ENCODE measurements around the gene SOCS1. TPM values are rescaled to one million over a fixed set of nuclear protein-coding genes. Genes with fewer than 3 reads are reported as not detected.

The SOCS1 gene, protein sequence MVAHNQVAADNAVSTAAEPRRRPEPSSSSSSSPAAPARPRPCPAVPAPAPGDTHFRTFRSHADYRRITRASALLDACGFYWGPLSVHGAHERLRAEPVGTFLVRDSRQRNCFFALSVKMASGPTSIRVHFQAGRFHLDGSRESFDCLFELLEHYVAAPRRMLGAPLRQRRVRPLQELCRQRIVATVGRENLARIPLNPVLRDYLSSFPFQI
- 11.1 TPM for total RNA-seq (ENCODE audit: unreplicated experiment)
- long read RNA-seq, transcript SOCS1-201 (2 exons, 1,225 nt): major isoform, 6 of 7 reads
- long read RNA-seq, partial matches to known transcripts: 0 of 7 reads
- long read RNA-seq, other reads (novel, unspliced or antisense): 0 of 7 reads

DNA sequence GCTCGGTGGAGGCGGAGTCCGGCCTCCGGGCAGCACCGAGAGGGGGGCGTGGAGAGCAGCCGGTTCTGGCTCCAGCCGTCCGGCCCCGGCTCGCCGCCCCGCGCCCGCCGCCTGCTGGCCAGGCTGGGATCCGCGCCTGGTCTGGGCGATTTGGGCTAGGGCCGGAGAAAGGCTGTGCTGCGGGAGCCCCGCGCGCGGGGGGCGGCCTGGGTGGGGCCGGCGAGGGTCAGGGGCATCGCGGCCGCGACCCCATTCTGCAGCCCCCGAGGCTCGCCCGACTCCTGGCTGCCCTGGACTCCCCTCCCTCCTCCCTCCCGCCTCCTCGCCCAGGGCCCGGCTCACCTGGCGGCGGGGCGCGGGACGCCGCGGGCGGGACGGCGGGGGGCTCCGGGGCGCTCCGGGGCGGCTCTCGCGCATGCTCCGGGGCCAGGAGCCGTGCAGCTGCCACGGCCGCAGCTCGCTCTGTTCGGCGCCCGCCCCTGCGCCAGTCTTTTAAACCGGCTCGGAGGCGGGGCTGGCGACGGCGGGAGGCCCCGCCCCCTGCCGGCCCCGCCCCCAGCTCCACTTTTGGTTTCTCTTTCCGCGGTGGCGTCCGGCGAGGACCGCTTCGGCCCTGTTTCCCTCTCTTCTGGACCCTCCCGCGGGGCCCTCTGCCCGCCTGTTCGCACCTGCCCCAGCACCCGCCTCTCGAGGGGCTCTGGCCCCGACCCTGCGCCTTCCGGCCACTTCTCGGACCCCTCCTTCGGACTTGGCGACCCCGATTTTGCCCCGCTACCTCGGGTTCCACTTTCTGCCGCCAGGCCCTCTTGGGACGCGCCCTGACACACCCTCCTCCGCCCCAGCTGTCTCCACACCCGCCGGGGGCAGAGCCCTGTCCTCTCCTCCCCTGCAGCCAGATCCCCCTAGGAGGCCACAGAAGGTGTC, at the start of gene SOCS1:
TSS of gene SOCS1 (minus strand) at position 468 of the 924 bp plus-strand sequence. CDS start 726 bp downstream, outside the sequence.
- H3K36me3 Mint-ChIP-seq (ENCODE audit: unreplicated experiment): no peaks in the 10 kb centered on the region
- peaks cover 12% of the 10 kb centered on the region for H3K27me3 Mint-ChIP-seq (ENCODE audit: unreplicated experiment)
- H3K9me3 Mint-ChIP-seq (ENCODE audit: unreplicated experiment): peaks cover 11% of the 10 kb centered on the region
- H3K4me3 Mint-ChIP-seq (ENCODE audit: unreplicated experiment): peak within 1 kb of the TSS; percentile 86
- peak; percentile 93 for DNase-seq
- peak within 1 kb of the TSS; percentile 88 for H3K27ac Mint-ChIP-seq (ENCODE audit: unreplicated experiment)
- H3K4me1 Mint-ChIP-seq (ENCODE audit: low read depth, unreplicated experiment): peaks cover 13% of the 10 kb centered on the region
- TF ChIP-seq, protein P1, sequence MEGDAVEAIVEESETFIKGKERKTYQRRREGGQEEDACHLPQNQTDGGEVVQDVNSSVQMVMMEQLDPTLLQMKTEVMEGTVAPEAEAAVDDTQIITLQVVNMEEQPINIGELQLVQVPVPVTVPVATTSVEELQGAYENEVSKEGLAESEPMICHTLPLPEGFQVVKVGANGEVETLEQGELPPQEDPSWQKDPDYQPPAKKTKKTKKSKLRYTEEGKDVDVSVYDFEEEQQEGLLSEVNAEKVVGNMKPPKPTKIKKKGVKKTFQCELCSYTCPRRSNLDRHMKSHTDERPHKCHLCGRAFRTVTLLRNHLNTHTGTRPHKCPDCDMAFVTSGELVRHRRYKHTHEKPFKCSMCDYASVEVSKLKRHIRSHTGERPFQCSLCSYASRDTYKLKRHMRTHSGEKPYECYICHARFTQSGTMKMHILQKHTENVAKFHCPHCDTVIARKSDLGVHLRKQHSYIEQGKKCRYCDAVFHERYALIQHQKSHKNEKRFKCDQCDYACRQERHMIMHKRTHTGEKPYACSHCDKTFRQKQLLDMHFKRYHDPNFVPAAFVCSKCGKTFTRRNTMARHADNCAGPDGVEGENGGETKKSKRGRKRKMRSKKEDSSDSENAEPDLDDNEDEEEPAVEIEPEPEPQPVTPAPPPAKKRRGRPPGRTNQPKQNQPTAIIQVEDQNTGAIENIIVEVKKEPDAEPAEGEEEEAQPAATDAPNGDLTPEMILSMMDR (IDR thresholded peaks at IDR 0.05; ENCODE audit: partially characterized antibody, unreplicated experiment): peak; percentile 99

GRCh38 chr16:11303405-11304138, 47.6 kb upstream of the SOCS1 start:
- TF ChIP-seq, protein P1 (IDR thresholded peaks at IDR 0.05; ENCODE audit: partially characterized antibody, unreplicated experiment): no peak
- peaks cover 3% of the 10 kb centered on the region for H3K9me3 Mint-ChIP-seq (ENCODE audit: unreplicated experiment)
- no peak overlapping the region for H3K27ac Mint-ChIP-seq (ENCODE audit: unreplicated experiment)
- DNase-seq: no peak
- H3K27me3 Mint-ChIP-seq (ENCODE audit: unreplicated experiment): peaks cover 1% of the 10 kb centered on the region
- no peaks in the 10 kb centered on the region for H3K4me1 Mint-ChIP-seq (ENCODE audit: low read depth, unreplicated experiment)
- H3K4me3 Mint-ChIP-seq (ENCODE audit: unreplicated experiment): no peak overlapping the region
- no peaks in the 10 kb centered on the region for H3K36me3 Mint-ChIP-seq (ENCODE audit: unreplicated experiment)

- no peak overlapping the region for H3K4me3 Mint-ChIP-seq (ENCODE audit: unreplicated experiment)
- H3K4me1 Mint-ChIP-seq (ENCODE audit: low read depth, unreplicated experiment): no peaks in the 10 kb centered on the region
- DNase-seq: no peak
- peaks cover 1% of the 10 kb centered on the region for H3K27me3 Mint-ChIP-seq (ENCODE audit: unreplicated experiment)
- no peaks in the 10 kb centered on the region for H3K36me3 Mint-ChIP-seq (ENCODE audit: unreplicated experiment)
- H3K27ac Mint-ChIP-seq (ENCODE audit: unreplicated experiment): no peak overlapping the region
- TF ChIP-seq, protein P1 (IDR thresholded peaks at IDR 0.05; ENCODE audit: partially characterized antibody, unreplicated experiment): no peak
- peaks cover 2% of the 10 kb centered on the region for H3K9me3 Mint-ChIP-seq (ENCODE audit: unreplicated experiment)
Observed at GRCh38 chr16:11302977-11303376, 47.0 kb upstream of the SOCS1 start.

GRCh38 chr16:11301645-11302501, 45.9 kb upstream of the SOCS1 start:
- Mint-ChIP-seq H3K4me3 (ENCODE audit: unreplicated experiment) (no peak overlapping the region), H3K27ac (ENCODE audit: unreplicated experiment) (no peak overlapping the region), H3K9me3 (ENCODE audit: unreplicated experiment) (peaks cover 2% of the 10 kb centered on the region), H3K4me1 (ENCODE audit: low read depth, unreplicated experiment) (peaks cover 2% of the 10 kb centered on the region), H3K27me3 (ENCODE audit: unreplicated experiment) (peaks cover 1% of the 10 kb centered on the region), H3K36me3 (ENCODE audit: unreplicated experiment) (no peaks in the 10 kb centered on the region)
- TF ChIP-seq, protein P1 (IDR thresholded peaks at IDR 0.05; ENCODE audit: partially characterized antibody, unreplicated experiment): no peak
- no peak for DNase-seq
